HEK293T (cell line): Measurements from ENCODE around the gene FGF21.

Experiments
- HDGF ChIP-seq: fragments of 450-650 bp; IDR thresholded peaks from 2 replicates; pipeline ENCODE4 v1.6.1; 2017; ENCODE audit warnings: antibody characterized with exemption, borderline replicate concordance
- TARDBP ChIP-seq: fragments of 450-650 bp; IDR thresholded peaks from 2 replicates; pipeline ENCODE4 v1.6.1; 2016

DNA sequence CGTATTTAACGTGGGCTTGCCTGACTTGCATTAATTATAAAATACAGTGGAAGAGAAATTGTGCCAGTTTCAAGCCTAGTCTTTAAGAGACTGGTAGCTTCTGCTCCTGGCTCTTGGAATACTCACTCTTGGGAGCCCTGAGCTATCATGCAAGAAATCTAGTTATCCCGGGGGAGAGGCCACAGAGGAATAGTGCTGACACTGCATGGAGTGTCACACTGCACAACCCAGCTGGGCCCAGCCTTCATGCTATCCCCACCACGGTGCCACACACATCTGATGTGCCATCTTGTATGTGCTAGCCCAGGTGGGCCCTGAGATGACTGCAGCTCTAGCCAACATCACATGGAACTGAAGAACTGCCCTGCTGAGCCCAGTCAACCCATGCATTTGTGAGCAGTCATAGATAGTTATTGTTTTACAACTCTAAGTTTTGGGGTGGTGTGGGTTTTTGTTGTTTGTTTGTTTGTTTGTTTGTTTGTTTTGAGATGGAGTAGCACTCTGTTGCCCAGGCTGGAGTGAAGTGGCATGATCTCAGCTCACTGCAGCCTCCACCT, 44.1 kb upstream of the FGF21 start:
- TF ChIP-seq HDGF (no peak), TARDBP (no peak)
